Left renal pelvis (tissue), 4 donors: ENCODE measurements around the gene FAS. TPM values are rescaled to one million over a fixed set of nuclear protein-coding genes. Genes with fewer than 3 reads are reported as not detected.

ENCODE experiments used
- DNase-seq, 4 donors: peaks; one replicate each; pipeline ENCODE4 v3.0.0-alpha.2; 2013; ENCODE audit warnings: low read depth in 4 of 4, low spot score in 3 of 4
- polyA plus RNA-seq, 4 donors: library from polyadenylated mRNA; unstranded; fragments of 120-200 nt; gene quantifications; one replicate each; pipeline ENCODE4 v1.2.1, GENCODE V29; 2013; ENCODE audit not compliant: insufficient read length in 4 of 4

FAS gene
- polyA plus RNA-seq, 4 donors, result 10.3 to 13.6 (median 12.0) TPM

GRCh38 chr10:88968391-88968790 is 22.2 kb upstream of the FAS start:
- no peak for DNase-seq

- DNase-seq, result no peak
These were observed 19.2 kb upstream of the FAS start for GRCh38 chr10:88971221-88972061.

GRCh38 chr10:88974012-88974411 is 16.6 kb upstream of the FAS start:
- no peak for DNase-seq

- DNase-seq, result no peak
These were observed 15.9 kb upstream of the FAS start for GRCh38 chr10:88974446-88975376.

- no peak for DNase-seq
These were observed 15.2 kb upstream of the FAS start for GRCh38 chr10:88975377-88975720.

GRCh38 chr10:88978463-88978862 is 12.1 kb upstream of the FAS start:
- DNase-seq, result no peak

GRCh38 chr10:88979153-88979562 is 11.4 kb upstream of the FAS start:
- no peak for DNase-seq

- DNase-seq, result no peak
These were observed 11.0 kb upstream of the FAS start for GRCh38 chr10:88979603-88980002.

- no peak for DNase-seq
These were observed 10.4 kb upstream of the FAS start for GRCh38 chr10:88980247-88980646.

- no peak for DNase-seq
These were observed 9.8 kb upstream of the FAS start for GRCh38 chr10:88980800-88981199.

GRCh38 chr10:88981435-88981834 is 9.2 kb upstream of the FAS start:
- DNase-seq, result no peak

GRCh38 chr10:88982366-88982765 is 8.2 kb upstream of the FAS start:
- DNase-seq, result no peak

GRCh38 chr10:88983206-88983605 is 7.4 kb upstream of the FAS start:
- DNase-seq, result no peak

- DNase-seq, result no peak
These were observed 6.7 kb upstream of the FAS start for GRCh38 chr10:88983939-88984338.

- DNase-seq, result no peak
These were observed 6.1 kb upstream of the FAS start for GRCh38 chr10:88984525-88984924.

- DNase-seq, result no peak
These were observed 3.9 kb upstream of the FAS start for GRCh38 chr10:88986549-88987242.

- DNase-seq, result no peak
These were observed 3.3 kb upstream of the FAS start for GRCh38 chr10:88987243-88987725.

GRCh38 chr10:88987840-88988239 is 2.8 kb upstream of the FAS start:
- no peak for DNase-seq

- no peak for DNase-seq
These were observed 1.2 kb upstream of the FAS start for GRCh38 chr10:88989423-88989822.

GRCh38 chr10:88989824-88990383 is 694 bp upstream of the FAS start:
- peak in 1 of 4 donors; percentile 52 for DNase-seq
